ENCODE results near the gene RCCD1.

DNA sequence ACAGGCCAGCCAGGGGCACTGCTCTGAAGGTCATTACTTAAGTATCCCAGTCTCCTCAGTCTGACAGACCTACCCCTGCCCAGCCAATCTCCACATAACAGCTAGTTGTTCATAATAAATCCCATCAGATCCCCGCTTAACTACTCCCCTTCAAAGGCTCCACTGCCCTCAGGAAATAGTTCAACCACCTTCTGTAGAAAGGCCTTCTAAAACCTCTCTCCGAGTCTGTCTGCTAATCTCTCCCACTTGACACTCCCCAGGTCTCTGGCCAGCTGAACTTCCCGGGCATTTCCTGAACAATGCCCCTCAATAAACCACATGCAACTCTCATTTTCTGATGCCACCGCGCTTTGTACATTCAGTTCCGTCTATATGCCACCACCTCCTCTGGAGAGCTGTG, 33.6 kb downstream of the RCCD1 start:
- TF ChIP-seq EGR1 (IDR thresholded peaks at IDR 0.05) (no peak), CEBPB (IDR thresholded peaks at IDR 0.05) (no peak), CREB1 (IDR thresholded peaks at IDR 0.05; ENCODE audit: low read depth) (no peak), FOXM1 (IDR thresholded peaks at IDR 0.05; ENCODE audit: borderline replicate concordance, low read depth) (no peak), EP300 (IDR thresholded peaks at IDR 0.05; ENCODE audit: borderline replicate concordance) (no peak), RAD21 (IDR thresholded peaks at IDR 0.05; ENCODE audit: low read depth) (no peak), TAF1 (IDR thresholded peaks at IDR 0.05; ENCODE audit: low read depth) (no peak), YY1 (IDR thresholded peaks at IDR 0.05; ENCODE audit: low read depth) (no peak), ZBTB7A (IDR thresholded peaks at IDR 0.05; ENCODE audit: low read depth) (no peak)
- TF ChIP-seq, protein P1, sequence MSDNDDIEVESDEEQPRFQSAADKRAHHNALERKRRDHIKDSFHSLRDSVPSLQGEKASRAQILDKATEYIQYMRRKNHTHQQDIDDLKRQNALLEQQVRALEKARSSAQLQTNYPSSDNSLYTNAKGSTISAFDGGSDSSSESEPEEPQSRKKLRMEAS (IDR thresholded peaks at IDR 0.05), result no peak
- TF ChIP-seq, protein P2, sequence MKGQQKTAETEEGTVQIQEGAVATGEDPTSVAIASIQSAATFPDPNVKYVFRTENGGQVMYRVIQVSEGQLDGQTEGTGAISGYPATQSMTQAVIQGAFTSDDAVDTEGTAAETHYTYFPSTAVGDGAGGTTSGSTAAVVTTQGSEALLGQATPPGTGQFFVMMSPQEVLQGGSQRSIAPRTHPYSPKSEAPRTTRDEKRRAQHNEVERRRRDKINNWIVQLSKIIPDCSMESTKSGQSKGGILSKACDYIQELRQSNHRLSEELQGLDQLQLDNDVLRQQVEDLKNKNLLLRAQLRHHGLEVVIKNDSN (IDR thresholded peaks at IDR 0.05), result no peak
- TF ChIP-seq, protein P3, sequence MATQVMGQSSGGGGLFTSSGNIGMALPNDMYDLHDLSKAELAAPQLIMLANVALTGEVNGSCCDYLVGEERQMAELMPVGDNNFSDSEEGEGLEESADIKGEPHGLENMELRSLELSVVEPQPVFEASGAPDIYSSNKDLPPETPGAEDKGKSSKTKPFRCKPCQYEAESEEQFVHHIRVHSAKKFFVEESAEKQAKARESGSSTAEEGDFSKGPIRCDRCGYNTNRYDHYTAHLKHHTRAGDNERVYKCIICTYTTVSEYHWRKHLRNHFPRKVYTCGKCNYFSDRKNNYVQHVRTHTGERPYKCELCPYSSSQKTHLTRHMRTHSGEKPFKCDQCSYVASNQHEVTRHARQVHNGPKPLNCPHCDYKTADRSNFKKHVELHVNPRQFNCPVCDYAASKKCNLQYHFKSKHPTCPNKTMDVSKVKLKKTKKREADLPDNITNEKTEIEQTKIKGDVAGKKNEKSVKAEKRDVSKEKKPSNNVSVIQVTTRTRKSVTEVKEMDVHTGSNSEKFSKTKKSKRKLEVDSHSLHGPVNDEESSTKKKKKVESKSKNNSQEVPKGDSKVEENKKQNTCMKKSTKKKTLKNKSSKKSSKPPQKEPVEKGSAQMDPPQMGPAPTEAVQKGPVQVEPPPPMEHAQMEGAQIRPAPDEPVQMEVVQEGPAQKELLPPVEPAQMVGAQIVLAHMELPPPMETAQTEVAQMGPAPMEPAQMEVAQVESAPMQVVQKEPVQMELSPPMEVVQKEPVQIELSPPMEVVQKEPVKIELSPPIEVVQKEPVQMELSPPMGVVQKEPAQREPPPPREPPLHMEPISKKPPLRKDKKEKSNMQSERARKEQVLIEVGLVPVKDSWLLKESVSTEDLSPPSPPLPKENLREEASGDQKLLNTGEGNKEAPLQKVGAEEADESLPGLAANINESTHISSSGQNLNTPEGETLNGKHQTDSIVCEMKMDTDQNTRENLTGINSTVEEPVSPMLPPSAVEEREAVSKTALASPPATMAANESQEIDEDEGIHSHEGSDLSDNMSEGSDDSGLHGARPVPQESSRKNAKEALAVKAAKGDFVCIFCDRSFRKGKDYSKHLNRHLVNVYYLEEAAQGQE (IDR thresholded peaks at IDR 0.05; ENCODE audit: low read depth), result no peak

Measured in Ishikawa (cell line).